Ectodermal cell (in vitro differentiated cells): ENCODE results near the gene BYSL.
A peak's percentile ranks its signal among the peaks of the same experiment; 100 is the strongest.

Source experiments
- H3K27ac ChIP-seq: 2 replicates; pipeline ENCODE4 v1.7.0; 2013; ENCODE audit warnings: mild to moderate bottlenecking, low read depth, low read length; ENCODE audit not compliant: insufficient read depth, poor library complexity, severe bottlenecking
- H3K27me3 ChIP-seq: 2 replicates; pipeline ENCODE4 v1.7.0; 2013; ENCODE audit warnings: mild to moderate bottlenecking, low read length; ENCODE audit not compliant: insufficient read depth, control insufficient read depth, poor library complexity, severe bottlenecking
- H3K36me3 ChIP-seq: one replicate; pipeline ENCODE4 v1.7.0; 2013; ENCODE audit warnings: low read length; ENCODE audit not compliant: control insufficient read depth, insufficient read depth
- H3K4me1 ChIP-seq: one replicate; pipeline ENCODE4 v1.7.0; 2013; ENCODE audit warnings: low read length; ENCODE audit not compliant: control insufficient read depth, insufficient read depth
- H3K4me3 ChIP-seq: 2 replicates; pipeline ENCODE4 v1.7.0; 2013; ENCODE audit warnings: low read depth, low read length, control low read depth; ENCODE audit not compliant: insufficient read depth
- H3K9me3 ChIP-seq: 2 replicates; pipeline ENCODE4 v1.7.0; 2013; ENCODE audit warnings: mild to moderate bottlenecking, low read length, moderate library complexity; ENCODE audit not compliant: control insufficient read depth
- WGBS, 2 experiments: methylation state at CpG; one replicate each; pipeline ENCODE4 v1.1.7; 2013; ENCODE audit warnings: missing lambda C conversion rate in 2 of 2; 5-methylcytosine and 5-hydroxymethylcytosine counted together

BYSL gene

GRCh38 chr6:41960028-41960427 is 38.7 kb downstream of the BYSL start:
- H3K27me3 ChIP-seq, result no peaks in the 10 kb centered on the region

GRCh38 chr6:41963371-41963770 is 42.1 kb downstream of the BYSL start:
- Histone ChIP-seq H3K9me3 (no peaks in the 10 kb centered on the region), H3K27me3 (no peaks in the 10 kb centered on the region), H3K27ac (no peak overlapping the region), H3K4me1 (peaks cover 17% of the 10 kb centered on the region), H3K4me3 (no peak overlapping the region), H3K36me3 (no peaks in the 10 kb centered on the region)
- WGBS, 2 experiments, result 56 to 78% methylated on average over 1 of the region's 1 CpG

More at GRCh38 chr6:41960028-41960427, 38.7 kb downstream of the BYSL start:
- H3K4me1 ChIP-seq, result peaks cover under 1% of the 10 kb centered on the region
- H3K4me3 ChIP-seq, result no peak overlapping the region
- H3K36me3 ChIP-seq, result no peaks in the 10 kb centered on the region
- no peak overlapping the region for H3K27ac ChIP-seq
- no peaks in the 10 kb centered on the region for H3K9me3 ChIP-seq
- 96 to 97% methylated on average over 3 of the region's 4 CpGs for WGBS, 2 experiments

- no peaks in the 10 kb centered on the region for H3K9me3 ChIP-seq
- no peaks in the 10 kb centered on the region for H3K36me3 ChIP-seq
- peaks cover 17% of the 10 kb centered on the region for H3K4me1 ChIP-seq
- no peak overlapping the region for H3K27ac ChIP-seq
- no peaks in the 10 kb centered on the region for H3K27me3 ChIP-seq
- no peak overlapping the region for H3K4me3 ChIP-seq
- 84 to 85% methylated on average over 2 of the region's 2 CpGs for WGBS, 2 experiments
Measured at GRCh38 chr6:41964201-41964887, 43.0 kb downstream of the BYSL start.

- 6 to 8% methylated on average over 6 to 11 of the region's 11 CpGs for WGBS, 2 experiments
- H3K27ac ChIP-seq, result peak overlapping the region; percentile 81
Measured at GRCh38 chr6:41965429-41966213, 44.3 kb downstream of the BYSL start.

GRCh38 chr6:41966214-41966920 is 45.1 kb downstream of the BYSL start:
- Histone ChIP-seq H3K27ac (no peak overlapping the region), H3K36me3 (no peaks in the 10 kb centered on the region), H3K4me1 (peaks cover 17% of the 10 kb centered on the region), H3K27me3 (no peaks in the 10 kb centered on the region), H3K4me3 (no peak overlapping the region), H3K9me3 (no peaks in the 10 kb centered on the region)
- 71 to 79% methylated on average over 4 of the region's 5 CpGs for WGBS, 2 experiments

More at GRCh38 chr6:41965429-41966213, 44.3 kb downstream of the BYSL start:
- Histone ChIP-seq H3K4me3 (no peak overlapping the region), H3K9me3 (no peaks in the 10 kb centered on the region), H3K36me3 (no peaks in the 10 kb centered on the region), H3K4me1 (peaks cover 17% of the 10 kb centered on the region), H3K27me3 (no peaks in the 10 kb centered on the region)

GRCh38 chr6:41966961-41967311 is 45.6 kb downstream of the BYSL start:
- Histone ChIP-seq H3K4me3 (no peak overlapping the region), H3K27ac (no peak overlapping the region), H3K36me3 (no peaks in the 10 kb centered on the region), H3K27me3 (no peaks in the 10 kb centered on the region), H3K4me1 (peaks cover 17% of the 10 kb centered on the region), H3K9me3 (no peaks in the 10 kb centered on the region)
- WGBS, 2 experiments, result 33 to 64% methylated on average over 4 of the region's 4 CpGs

GRCh38 chr6:41967312-41968287 is 46.3 kb downstream of the BYSL start:
- H3K27me3 ChIP-seq, result no peaks in the 10 kb centered on the region
- no peak overlapping the region for H3K4me3 ChIP-seq
- no peaks in the 10 kb centered on the region for H3K36me3 ChIP-seq
- peaks cover 17% of the 10 kb centered on the region for H3K4me1 ChIP-seq
- no peak overlapping the region for H3K27ac ChIP-seq
- H3K9me3 ChIP-seq, result no peaks in the 10 kb centered on the region
- WGBS, 2 experiments, result 83 to 84% methylated on average over 7 of the region's 7 CpGs

- Histone ChIP-seq H3K27ac (no peak overlapping the region), H3K27me3 (no peaks in the 10 kb centered on the region), H3K9me3 (no peaks in the 10 kb centered on the region), H3K36me3 (no peaks in the 10 kb centered on the region), H3K4me1 (peaks cover 13% of the 10 kb centered on the region), H3K4me3 (no peak overlapping the region)
- WGBS, 2 experiments, result 77 to 87% methylated on average over 4 of the region's 4 CpGs
Measured at GRCh38 chr6:41970436-41970846, 49.1 kb downstream of the BYSL start.

- 86 to 88% methylated on average over 2 of the region's 2 CpGs for WGBS, 2 experiments
- Histone ChIP-seq H3K4me1 (no peaks in the 10 kb centered on the region), H3K36me3 (no peaks in the 10 kb centered on the region)
Measured at GRCh38 chr6:41972826-41973225, 51.5 kb downstream of the BYSL start.

More at GRCh38 chr6:41972826-41973225, 51.5 kb downstream of the BYSL start:
- Histone ChIP-seq H3K4me3 (no peak overlapping the region), H3K9me3 (no peaks in the 10 kb centered on the region), H3K27ac (no peak overlapping the region), H3K27me3 (no peaks in the 10 kb centered on the region)
